ENCODE data around the gene CPNE9. TPM values are rescaled to one million over a fixed set of nuclear protein-coding genes. Genes with fewer than 3 reads are reported as not detected.

The CPNE9 gene
- total and polyA plus RNA-seq, 2 of the 13 experiments (the other 11 are each of a cell fraction or from before 2014, with no cell fraction given): 0.20 TPM; not detected in 1

DNA sequence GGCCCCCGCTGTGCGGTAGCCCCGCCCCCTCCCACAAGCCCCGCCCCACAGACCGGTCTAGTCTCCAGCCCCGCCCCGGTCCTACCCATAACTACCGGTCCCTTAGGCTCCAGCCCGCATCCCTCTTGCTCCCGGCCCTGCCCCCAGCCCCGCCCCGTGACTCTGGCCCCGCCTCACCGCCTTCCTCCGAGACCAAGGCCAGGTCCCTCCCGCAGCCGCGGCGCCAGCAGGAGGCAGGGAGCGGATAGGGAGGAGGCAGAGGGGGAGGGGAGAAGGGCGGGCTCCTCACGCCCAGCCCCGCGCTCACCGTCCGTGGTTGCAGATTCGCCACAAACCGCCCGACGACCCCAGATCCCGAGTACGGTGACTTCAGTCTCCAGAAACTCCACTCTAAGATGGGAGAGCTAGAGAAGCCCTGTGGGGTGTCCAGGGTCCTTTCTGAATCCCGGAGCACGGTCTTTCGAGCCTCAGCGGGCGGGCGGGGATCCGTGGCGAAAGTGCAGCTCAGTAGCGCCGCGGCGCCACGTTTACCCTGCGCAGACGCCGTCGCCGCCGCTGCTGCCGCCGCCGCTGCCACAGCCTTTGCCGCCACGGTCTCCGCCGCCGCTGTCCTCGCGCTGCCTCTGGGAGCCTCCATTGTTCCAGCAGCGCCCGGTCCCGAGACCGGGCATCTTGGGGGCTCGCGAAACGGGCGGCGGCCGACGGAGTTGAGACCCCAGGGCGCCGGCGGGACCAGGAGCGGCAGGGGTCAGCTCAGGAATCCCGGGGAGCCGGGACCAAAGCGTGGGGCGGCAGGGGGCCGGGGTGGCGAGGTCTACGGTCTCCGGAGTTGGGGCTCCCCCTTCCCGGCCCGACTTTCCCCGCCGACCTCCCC lies 27.8 kb downstream of the CPNE9 start, which contains the start of gene BRPF1 (continued):
- TF ChIP-seq ESRRA (CRISPR knock-in tag; IDR thresholded peaks at IDR 0.05; ENCODE audit: low read depth) (no peak), ZNF205 (CRISPR knock-in tag; IDR thresholded peaks at IDR 0.05) (no peak; the same call in 1 of the 2 replicates), HIC2 (CRISPR knock-in tag; IDR thresholded peaks at IDR 0.05; ENCODE audit: low read depth) (no peak), ZMYM2 (CRISPR knock-in tag; IDR thresholded peaks at IDR 0.05) (peak; percentile 71), MEIS2 (CRISPR knock-in tag; IDR thresholded peaks at IDR 0.05) (peak; percentile 44; the same call in 1 of the 2 replicates), MED8 (CRISPR knock-in tag; IDR thresholded peaks at IDR 0.05; ENCODE audit: insufficient replicate concordance) (no peak), SMAD1 (CRISPR knock-in tag; IDR thresholded peaks at IDR 0.05; ENCODE audit: borderline replicate concordance, low read depth) (0 out of 2 replicates have a peak, but pooled peaks have one; percentile 22), ZMYM3 (CRISPR knock-in tag; IDR thresholded peaks at IDR 0.05) (no peak), E2F1 (CRISPR knock-in tag; IDR thresholded peaks at IDR 0.05) (peak; percentile 64; the same call in 1 of the 2 replicates), MIER3 (CRISPR knock-in tag; IDR thresholded peaks at IDR 0.05; ENCODE audit: borderline replicate concordance) (no peak), TAF1 (CRISPR knock-in tag; IDR thresholded peaks at IDR 0.05) (peak; percentile 75), TFDP2 (CRISPR knock-in tag; IDR thresholded peaks at IDR 0.05) (peak; percentile 88), ZBTB7B (CRISPR knock-in tag; IDR thresholded peaks at IDR 0.05) (0 out of 2 replicates have a peak, but pooled peaks have one; percentile 54), PLRG1 (conservative IDR thresholded peaks at IDR 0.05) (no peak), DPF2 (CRISPR knock-in tag; IDR thresholded peaks at IDR 0.05; ENCODE audit: borderline replicate concordance, low read depth) (no peak), HMG20B (CRISPR knock-in tag; conservative IDR thresholded peaks at IDR 0.05) (no peak), MZF1 (CRISPR knock-in tag; IDR thresholded peaks at IDR 0.05; ENCODE audit: borderline replicate concordance) (no peak), MED1 (CRISPR knock-in tag; IDR thresholded peaks at IDR 0.05) (0 out of 2 replicates have a peak, but pooled peaks have one; percentile 27), RNF219 (CRISPR knock-in tag; IDR thresholded peaks at IDR 0.05) (no peak), ZNF616 (CRISPR knock-in tag; IDR thresholded peaks at IDR 0.05; ENCODE audit: low read depth) (peak; percentile 67; the same call in 1 of the 2 replicates), KAT8 (CRISPR knock-in tag; IDR thresholded peaks at IDR 0.05) (peak; percentile 89)
- TF ChIP-seq, protein P1, sequence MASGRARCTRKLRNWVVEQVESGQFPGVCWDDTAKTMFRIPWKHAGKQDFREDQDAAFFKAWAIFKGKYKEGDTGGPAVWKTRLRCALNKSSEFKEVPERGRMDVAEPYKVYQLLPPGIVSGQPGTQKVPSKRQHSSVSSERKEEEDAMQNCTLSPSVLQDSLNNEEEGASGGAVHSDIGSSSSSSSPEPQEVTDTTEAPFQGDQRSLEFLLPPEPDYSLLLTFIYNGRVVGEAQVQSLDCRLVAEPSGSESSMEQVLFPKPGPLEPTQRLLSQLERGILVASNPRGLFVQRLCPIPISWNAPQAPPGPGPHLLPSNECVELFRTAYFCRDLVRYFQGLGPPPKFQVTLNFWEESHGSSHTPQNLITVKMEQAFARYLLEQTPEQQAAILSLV (CRISPR knock-in tag; IDR thresholded peaks at IDR 0.05; ENCODE audit: borderline replicate concordance): peak; percentile 75; the same call in 1 of the 2 replicates

All from HepG2 (cell line).